ENCODE data around the gene NDUFS3.
"Not testable (repeated sequence)": the region's sequence is repeated elsewhere in the genome, so short reads cannot be mapped to it uniquely, and the experiment has no call there.

NDUFS3 gene

DNA sequence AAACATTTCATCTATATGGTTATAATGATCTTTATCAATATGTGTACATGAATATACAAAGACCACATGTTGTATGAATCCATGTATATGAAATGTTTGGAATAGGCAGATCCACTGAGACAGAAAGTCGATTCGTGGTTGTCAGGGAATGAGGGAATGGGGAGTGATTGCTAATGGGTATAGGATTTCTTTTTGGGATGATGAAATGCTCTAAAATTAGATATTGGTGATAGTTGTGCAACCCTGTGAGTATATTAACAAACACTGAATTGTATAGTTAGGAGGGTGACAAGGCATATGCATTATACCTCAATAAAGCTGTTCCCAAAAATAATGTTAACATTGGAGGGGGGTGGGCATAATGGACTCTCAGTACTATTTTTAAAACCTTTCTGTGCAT lies 18.4 kb upstream of the NDUFS3 start:
- ATAC-seq, result no peak

DNA sequence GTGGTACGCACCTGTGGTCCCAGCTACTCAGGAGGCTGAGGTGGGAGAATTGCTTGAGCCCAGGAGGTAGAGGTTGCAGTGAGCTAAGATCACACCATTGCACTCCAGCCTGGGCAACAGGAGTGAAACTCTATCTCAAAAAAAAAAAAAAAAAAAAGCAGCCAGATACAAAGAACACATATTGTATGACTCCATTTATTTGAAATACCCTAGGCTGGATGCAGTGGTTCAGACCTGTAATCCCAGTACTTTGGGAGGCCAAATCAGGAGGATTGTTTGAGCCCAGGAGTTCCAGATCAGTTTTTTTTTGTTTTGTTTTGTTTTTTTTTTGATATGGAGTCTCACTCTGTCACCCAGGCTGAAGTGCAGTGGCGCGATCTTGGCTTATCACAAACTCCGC lies 16.5 kb upstream of the NDUFS3 start:
- DNase-seq, ATAC-seq: not testable (repeated sequence)

More for the DNA sequence above, 18.4 kb upstream of the NDUFS3 start:
- DNase-seq, result no peak

DNA sequence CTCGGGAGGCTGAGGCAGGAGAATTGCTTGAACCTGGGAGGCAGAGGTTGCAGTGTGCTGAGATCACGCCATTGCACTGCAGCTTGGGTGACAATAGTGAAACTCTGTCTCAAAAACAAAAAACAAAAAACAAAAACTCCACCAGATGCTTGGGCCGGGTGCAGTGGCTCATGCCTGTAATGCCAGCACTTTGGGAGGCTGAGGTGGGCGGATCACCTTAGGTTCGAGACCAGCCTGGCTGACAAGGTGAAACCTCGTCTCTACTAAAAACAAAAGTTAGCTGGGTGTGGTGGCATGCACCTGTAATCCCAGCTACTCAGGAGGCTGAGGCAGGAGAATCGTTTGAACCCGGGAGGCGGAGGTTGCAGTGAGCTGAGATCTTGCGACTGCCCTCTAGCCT lies 14.5 kb upstream of the NDUFS3 start:
- not testable (repeated sequence) for ATAC-seq, DNase-seq

DNA sequence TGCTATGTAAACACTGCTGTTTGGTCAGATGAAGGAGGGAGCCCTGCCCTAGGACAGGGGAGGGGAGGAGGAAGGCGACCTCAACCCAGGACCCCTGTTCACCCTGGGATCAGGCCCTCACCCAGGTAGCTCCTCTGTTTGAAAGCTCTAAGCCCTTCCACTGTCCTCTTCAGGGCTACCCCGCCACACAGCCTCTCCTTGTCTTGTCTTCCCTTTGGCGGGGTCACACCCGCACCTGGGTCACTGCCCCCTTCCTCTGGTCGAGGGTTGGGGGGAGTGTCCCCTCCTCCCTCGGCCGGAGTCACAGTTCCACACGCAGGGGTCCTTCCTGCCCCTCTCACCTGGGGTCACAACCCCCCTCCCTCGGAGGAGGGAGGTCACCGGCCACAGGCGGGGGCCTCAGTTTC lies 13.9 kb upstream of the NDUFS3 start:
- DNase-seq (no peak), ATAC-seq (no peak)

DNA sequence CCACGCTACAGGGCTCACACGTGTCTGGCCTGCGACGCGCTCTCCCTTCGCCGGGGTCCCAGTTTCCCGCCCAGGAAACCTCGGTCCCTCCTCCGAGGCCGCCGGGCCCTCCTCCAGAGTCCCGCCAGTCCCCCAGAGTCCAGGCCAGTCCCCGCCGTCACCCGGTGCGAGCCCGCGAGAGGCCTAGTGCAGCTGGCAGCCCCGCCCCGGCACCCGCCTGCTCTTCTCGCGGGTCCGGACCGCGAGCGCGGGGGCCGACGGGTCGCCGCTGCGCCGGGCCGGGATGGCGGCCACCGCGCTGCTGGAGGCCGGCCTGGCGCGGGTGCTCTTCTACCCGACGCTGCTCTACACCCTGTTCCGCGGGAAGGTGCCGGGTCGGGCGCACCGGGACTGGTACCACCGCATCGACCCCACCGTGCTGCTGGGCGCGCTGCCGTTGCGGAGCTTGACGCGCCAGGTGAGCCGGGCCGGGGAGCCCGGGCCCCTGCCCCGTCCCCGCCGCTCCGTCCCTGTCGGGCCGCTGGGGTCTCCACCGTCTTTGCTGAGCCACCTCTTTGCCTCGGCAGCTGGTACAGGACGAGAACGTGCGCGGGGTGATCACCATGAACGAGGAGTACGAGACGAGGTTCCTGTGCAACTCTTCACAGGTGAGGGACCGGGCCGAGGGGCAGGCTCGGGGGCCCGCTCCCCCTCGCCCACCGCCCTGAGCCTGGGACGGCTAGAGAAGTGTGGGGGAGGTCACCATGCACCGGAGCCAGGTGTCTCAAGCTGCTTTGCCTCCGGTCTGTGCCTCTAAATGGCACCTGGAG lies 13.3 kb upstream of the NDUFS3 start, which contains the start of gene PTPMT1:
Gene PTPMT1, plus strand, starts transcription at position 260 of the 809 bp plus-strand sequence. Its CDS starts 24 bp downstream, at position 284.
- DNase-seq (peak; percentile 81), ATAC-seq (peak; percentile 91)

DNA sequence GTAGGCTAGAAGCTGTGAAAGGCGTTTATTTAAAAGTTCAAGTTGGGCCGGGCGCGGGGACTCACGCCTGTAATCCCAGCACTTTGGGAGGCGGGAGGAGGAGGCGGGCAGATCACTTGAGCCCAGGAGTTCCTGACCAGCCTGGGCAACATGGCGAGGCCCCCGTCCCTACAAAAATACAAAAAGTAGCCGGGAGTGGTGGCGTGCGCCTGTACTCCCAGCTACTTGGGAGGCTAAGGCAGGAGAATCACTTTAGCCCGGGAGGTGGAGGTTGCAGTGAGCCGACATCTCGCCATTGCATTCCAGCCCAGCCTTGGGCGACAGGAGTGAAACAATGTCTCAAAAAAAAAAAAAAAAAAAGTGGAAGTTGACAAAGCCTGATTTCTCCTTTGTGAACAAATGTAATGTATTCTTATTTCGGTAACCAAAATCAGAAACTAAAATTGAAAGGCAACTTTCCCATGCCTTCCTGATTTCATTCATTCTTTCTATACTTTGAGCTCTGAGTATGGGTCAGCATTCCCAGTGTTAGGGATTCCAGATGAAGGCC lies 12.7 kb upstream of the NDUFS3 start:
- no peak for ATAC-seq
- DNase-seq, result peak; percentile 27

DNA sequence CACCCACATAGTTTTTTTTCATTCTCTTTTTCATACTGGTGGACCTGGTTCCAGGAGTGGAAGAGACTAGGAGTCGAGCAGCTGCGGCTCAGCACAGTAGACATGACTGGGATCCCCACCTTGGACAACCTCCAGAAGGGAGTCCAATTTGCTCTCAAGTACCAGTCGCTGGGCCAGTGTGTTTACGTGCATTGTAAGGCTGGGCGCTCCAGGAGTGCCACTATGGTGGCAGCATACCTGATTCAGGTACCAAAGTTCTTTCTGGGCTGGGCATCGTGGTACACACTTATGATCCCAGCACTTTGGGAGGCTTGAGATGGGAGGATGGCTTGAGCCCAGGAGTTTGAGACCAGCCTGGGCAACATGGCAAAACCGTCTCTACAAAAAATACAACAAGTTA lies 9.2 kb upstream of the NDUFS3 start:
- DNase-seq, result no peak
- ATAC-seq, result no peak

DNA sequence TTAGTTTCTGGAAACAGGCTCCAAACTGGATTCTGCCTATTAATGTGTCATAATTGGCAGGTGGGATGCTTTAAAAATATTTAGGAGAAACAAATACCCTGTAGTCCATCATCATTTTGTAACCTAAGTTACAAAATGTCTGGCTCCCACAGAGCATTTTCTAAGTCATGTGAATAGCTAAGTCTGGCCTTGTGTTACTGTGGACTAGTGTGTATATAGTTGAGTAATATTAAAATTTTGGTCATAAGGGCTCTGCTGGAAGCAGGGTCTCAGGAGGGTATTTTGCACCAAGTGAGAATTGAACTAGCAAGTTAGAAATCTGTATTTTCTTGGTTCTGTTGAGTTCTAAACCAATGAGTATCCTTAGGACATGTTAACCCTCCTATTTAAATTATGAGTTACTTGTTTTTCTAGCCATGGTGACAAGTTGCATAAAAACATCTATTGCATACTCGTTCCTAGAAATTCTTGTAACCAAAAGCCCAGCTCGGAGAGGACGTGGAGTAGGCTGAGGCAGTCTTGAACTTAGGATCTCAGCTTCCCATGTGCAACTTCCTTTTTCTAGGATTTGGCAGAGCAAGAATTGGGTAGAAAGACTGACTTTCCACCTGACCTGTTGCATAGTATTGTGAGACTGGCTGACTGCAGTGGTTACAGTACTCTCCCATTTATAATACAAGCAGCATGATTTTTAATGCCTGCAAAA lies 8.1 kb upstream of the NDUFS3 start:
- DNase-seq, result no peak
- no peak for ATAC-seq

DNA sequence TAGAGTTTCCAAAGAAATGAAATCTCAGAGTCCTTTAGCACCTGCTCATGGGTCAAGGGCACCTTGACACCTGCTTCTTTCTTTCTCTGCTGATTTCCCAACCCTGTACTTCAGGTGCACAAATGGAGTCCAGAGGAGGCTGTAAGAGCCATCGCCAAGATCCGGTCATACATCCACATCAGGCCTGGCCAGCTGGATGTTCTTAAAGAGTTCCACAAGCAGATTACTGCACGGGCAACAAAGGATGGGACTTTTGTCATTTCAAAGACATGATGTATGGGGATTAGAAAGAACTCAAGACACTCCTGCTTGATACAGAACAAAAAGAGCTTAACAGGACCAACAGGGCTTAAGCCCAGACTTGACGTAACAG lies 7.5 kb upstream of the NDUFS3 start:
- ATAC-seq (no peak), DNase-seq (no peak)

DNA sequence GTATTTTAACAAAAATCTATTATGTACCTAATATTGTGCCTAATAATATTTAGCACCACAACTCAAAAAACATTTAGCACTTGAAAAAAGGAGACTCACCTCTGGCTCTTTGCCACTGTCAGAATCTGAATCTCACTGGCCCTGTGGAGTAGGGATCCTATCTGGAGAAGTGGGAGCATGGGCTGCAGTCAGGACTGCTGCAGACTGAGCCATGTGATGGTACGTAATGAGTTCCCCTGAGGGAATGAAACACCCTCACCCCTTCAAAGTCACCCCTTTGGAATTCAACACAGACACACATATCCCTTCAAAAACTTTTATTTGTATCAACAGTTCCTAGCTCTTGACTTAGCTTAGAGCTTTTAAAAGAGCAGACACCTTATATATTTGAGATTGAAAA lies 7.0 kb upstream of the NDUFS3 start:
- DNase-seq (no peak), ATAC-seq (no peak)

DNA sequence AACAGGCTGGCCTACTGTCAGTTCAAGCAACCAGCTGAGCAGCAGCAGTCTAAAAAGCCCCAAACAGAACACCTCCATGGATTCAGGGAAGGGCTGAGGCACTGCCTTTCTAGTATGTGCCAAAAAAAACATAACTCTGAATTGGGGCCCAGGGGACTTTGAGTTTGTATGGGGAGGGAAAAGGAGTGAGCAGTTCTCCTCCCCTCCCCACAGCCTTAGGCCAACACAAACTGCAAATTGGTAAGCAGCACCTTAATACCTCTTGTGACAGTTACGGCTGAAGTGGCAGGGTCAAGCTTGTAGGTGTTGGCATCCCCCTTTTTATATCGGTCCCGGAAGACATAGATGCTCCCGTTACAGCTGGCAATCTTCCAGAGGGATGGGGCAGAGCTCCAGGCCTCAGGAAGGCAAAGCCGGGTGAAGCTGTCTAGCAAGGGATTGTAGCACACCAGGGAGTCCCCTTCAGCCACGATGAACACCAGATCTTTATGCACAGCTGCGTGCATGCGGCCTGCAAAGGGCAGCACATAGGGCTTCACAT lies 6.1 kb upstream of the NDUFS3 start:
- DNase-seq (no peak), ATAC-seq (no peak)

DNA sequence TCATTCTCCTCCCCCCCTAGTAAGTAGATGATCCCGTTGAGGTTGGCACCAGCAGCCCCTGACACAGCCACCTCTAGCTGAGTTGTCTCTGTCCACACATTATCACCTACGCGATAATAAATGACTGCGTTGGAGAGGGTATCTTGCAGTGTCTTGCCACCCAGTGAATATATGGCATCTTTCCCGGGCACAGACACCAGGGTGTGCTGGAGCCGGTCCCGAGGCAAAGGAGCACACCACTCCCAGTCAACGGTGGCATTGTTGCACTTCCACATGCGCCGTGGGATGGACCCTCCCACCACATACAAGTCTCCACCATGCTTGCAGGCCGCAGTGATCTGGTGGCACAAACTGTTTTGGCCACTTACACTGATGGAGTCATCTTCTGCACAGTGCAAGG lies 5.6 kb upstream of the NDUFS3 start:
- DNase-seq (no peak), ATAC-seq (no peak)

DNA sequence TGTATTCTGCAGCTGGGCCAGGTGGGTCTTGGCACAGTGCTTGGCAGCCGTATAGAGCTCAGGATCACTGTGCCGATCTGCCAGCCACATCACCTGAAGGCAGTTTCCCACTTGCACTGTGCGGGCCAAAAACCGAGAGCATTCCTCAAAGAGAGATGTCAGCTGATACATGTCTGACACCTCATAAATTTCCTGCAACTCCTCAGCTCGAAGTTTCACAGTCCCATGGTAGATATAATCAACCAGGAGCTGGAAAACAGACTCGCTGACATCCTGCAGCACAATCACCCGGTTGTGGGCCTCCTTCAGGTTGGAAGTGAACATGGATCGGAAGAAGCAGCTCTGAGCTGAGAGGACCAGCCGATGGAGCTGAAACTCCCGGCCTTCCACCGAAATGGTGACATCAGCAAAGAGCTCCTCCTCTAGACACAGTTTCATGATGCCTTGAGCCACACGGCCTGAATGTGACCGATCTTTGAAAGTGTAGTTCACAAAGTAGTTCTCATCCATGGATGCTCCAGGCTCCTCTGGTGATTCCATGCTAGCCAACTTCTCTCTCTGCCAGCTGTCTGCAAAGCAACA lies 1.3 kb upstream of the NDUFS3 start:
- no peak for ATAC-seq
- DNase-seq, result no peak

DNA sequence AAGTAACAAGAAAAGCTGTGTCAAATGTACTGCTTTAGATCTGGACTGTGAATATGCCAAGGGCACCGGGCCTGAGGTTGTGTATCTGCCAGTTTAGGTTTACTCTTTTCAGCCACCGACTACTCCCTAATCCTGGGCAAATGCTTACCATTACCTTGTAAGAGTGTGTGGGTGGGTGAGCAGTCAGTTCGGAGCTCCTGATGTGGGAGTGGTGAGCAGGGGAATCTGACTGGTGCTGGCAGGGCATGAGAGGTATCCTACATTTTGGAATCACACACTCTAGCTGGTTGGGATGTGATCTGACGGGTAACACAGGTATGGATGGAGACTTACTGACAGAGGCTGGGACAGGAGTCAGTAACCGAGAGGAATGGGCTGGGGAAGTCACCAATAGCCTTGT lies 5.0 kb downstream of the NDUFS3 start:
- no peak for ATAC-seq
- no peak for DNase-seq

DNA sequence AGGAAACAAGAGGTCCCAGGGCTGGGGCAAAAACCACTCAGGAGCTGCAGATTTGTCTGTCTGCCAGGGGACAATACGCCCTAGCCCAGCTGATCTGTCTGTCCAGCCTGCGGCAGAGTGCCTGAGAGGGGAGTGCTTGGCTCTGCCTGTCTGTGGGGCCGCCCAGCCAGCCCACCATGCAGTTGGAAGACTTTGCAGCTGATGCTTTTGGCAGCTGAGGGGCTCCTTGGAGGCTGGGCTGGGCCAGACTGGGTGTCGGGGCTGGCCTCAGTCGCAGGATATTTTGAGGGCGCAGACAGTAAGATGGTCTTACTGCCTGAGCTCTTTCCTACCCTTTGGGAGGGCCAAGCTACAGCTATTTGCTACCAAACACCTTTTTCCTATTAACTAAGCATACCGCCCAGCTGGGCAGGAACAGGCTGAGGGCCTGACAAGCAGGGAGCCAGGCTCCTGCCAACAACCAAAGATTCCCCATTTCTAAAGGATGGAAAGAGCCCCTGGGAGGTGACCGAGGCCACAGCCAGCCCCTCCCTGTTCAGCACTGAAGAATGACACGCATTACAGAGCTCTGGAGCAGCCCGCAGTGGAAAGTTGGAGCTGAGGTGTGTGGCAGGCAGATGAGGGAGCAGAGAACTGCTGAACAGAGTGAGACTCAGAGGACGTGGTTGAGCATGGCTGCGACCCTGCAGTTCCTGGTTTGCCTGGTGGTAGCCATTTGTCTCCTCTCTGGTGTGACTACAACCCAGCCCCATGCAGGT lies 7.4 kb downstream of the NDUFS3 start, which contains the start of gene FAM180B:
Gene FAM180B, plus strand, starts transcription at position 581 of the 758 bp plus-strand sequence. Its CDS starts 91 bp downstream, at position 672.
- no peak for ATAC-seq
- no peak for DNase-seq

DNA sequence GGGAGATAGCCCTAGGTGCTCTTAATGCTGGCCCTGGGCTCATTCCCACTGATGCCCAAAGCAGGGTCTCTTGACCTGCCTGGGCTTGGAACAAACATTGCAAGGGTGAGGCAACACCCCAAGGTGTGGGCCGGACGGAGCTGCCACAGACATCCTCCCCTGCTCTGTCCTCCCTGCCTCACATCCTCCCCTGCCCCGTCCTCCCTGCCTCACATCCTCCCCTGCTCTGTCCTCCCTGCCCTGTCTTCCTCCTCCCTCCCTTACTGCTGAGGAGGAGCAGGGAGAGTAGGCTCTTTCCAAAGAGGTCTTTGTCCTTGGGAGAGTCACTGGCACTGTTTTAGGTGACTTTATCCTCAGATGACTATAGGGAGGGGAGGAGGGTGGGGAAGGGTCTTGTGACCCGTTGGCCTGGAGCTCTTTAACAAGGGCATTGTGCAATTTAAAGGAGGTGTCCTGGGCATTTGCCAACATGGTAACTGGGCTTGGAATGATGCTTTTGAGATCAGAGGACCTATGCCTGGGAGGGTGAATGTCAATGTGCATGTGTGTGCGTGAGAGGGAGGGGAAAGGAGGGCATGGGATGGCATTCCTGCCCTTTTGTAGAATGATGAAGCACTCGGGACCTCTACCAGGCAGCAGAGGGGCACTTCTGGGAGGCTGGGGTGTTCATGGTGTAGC lies 8.3 kb downstream of the NDUFS3 start:
- ATAC-seq (no peak), DNase-seq (no peak)

DNA sequence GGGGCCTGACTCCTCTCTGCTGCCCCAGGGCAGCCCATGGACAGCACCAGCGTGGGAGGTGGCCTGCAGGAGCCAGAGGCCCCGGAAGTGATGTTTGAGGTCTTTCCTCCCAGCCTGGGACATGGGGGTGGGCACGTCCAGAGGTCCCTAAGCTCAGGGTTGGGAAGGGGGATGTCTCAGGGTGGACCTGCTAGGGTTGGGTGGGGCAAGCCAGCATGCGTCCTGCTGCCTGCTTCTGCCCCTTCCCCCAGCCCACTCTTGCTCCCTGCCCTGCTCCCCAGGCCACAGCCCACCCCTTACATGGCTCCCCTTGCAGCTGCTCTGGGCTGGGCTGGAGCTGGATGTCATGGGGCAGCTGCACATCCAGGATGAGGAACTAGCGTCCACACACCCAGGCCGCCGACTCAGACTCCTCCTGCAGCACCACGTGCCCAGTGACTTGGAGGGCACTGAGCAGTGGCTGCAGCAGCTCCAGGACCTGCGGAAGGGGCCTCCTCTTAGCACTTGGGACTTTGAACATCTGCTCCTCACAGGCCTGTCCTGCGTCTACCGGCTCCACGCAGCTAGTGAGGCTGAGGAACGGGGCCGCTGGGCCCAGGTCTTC lies 9.0 kb downstream of the NDUFS3 start:
- ATAC-seq (no peak), DNase-seq (no peak)

DNA sequence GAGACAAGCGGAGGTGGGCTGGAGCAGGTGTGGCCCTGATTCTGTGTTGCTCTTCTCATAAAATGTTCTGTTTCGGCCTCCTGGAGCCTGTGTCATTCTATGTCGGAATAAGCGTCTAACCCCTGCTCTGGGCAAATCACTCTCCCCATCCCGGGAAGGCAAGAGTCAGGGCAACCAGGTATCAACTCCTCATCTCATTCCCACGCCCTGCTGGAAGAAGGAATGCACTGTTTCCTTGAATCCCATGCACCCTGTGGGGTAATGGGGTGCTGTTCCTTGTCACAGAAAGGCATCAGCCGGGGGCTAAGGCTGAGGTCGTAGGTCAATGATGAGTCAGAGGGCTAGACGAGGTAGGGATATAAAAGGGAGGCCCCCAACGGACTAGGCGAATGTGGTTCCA lies 10.2 kb downstream of the NDUFS3 start:
- no peak for DNase-seq
- no peak for ATAC-seq

DNA sequence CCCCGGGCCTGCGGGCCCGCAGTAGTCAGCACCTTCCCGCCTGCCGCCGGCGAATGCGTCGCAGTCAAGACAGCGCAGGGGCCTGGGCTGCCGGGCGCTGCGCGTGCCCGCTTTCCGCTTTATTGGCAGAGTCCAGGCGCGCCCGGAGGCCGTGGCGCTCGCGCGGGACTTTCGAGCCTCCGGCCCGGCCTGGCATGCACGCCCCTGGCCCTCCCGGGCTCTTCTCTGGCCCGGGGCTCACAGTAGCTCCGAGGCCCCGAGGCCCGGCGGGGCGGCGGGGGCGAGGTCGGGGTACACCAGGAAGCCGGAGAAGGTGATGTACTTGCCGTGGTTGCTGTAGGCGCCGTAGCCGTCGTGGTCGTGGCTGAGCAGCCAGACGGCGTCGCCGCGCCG lies 10.7 kb downstream of the NDUFS3 start:
- DNase-seq (no peak), ATAC-seq (no peak)

DNA sequence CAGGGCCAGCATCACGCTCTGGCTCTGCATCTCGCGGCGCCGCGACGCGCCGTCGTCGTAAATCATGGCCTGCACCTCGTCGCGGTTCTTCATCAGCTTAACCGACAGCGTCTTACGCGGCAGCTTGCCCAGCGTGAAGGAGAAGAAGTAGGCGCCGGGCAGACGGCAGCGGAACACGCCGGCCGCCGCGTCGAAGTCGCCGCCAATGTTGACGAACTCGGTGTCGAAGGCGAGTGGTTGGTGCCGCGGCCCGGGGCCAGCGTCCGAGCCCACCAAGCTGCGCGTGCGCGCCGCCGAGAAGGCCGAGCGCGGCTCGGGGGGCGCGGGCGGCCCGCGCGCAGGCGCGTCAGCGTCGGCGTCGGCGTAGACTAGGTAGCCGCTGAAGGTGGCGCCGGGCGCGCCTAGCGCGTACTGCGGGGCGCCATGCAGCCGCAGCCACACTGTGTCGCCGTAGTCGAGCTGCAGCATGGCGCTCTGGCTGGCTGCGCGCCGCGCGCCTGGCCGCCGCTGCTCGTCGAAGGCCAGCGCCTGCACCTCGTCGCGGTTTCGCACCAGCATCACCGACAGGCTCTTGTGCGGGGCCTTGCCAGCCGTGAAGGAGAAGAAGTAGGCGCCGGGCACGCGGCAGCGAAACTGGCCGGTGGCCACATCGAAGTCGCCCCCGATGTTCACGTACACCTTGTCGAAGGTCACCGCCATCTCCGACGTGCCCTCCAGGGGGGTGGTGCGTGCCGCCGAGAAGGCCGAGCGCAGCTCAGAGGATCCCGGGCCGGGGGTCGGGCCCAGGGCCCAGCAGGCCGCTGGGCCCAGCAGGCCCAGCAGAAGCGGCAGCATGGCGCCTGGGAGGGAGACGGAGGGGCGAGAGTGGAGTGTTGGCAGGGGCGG lies 11.3 kb downstream of the NDUFS3 start:
- DNase-seq (no peak), ATAC-seq (no peak)

Data from stimulated activated naive CD8-positive, alpha-beta T cell treated with anti-CD3 and anti-CD28 coated beads, Interleukin-15, Interleukin-2, amounts not matched to agents 100 U/mL and 50 U/mL, for 24 hours (primary cell).